ENCODE measurements around the gene PTGES3. TPM values are rescaled to one million over a fixed set of nuclear protein-coding genes. Genes with fewer than 3 reads are reported as not detected.
A peak's percentile ranks its signal among the peaks of the same experiment; 100 is the strongest.
"Not testable (repeated sequence)": the region's sequence is repeated elsewhere in the genome, so short reads cannot be mapped to it uniquely, and the experiment has no call there.

The PTGES3 gene
- total and polyA plus RNA-seq, 2 experiments from 2014 or later, result 82.2 to 210 TPM

GRCh38 chr12:56661979-56662638 lies 26.0 kb downstream of the PTGES3 start:
- Histone ChIP-seq H3K27me3 (no peaks in the 10 kb centered on the region), H3K27ac (no peak overlapping the region), H3K4me1 (ENCODE audit: low read depth) (peaks cover 6% of the 10 kb centered on the region), H3K4me3 (no peak overlapping the region), H3K9me3 (ENCODE audit: low read depth) (no peaks in the 10 kb centered on the region), H3K36me3 (peaks cover 39% of the 10 kb centered on the region)
- DNase-seq (ENCODE audit: low read depth in 1 of 2, low spot score in 1 of 2), result no peak
- TF ChIP-seq CTCF (IDR thresholded peaks at IDR 0.05; ENCODE audit: low read depth, low read length), result no peak

GRCh38 chr12:56661560-56661959 lies 26.5 kb downstream of the PTGES3 start:
- H3K9me3 ChIP-seq (ENCODE audit: low read depth), result no peaks in the 10 kb centered on the region
- H3K36me3 ChIP-seq, result peaks cover 33% of the 10 kb centered on the region
- TF ChIP-seq CTCF (IDR thresholded peaks at IDR 0.05; ENCODE audit: low read depth, low read length), result no peak
- peaks cover 6% of the 10 kb centered on the region for H3K4me1 ChIP-seq (ENCODE audit: low read depth)
- H3K4me3 ChIP-seq, result no peak overlapping the region
- no peak overlapping the region for H3K27ac ChIP-seq
- no peak for DNase-seq (ENCODE audit: low read depth in 1 of 2, low spot score in 1 of 2)
- no peaks in the 10 kb centered on the region for H3K27me3 ChIP-seq

GRCh38 chr12:56658921-56659320 lies 29.2 kb downstream of the PTGES3 start:
- peaks cover 11% of the 10 kb centered on the region for H3K36me3 ChIP-seq
- no peaks in the 10 kb centered on the region for H3K9me3 ChIP-seq (ENCODE audit: low read depth)
- no peaks in the 10 kb centered on the region for H3K27me3 ChIP-seq
- TF ChIP-seq CTCF (IDR thresholded peaks at IDR 0.05; ENCODE audit: low read depth, low read length), result no peak
- H3K27ac ChIP-seq, result peak overlapping the region; percentile 78
- DNase-seq (ENCODE audit: low read depth in 1 of 2, low spot score in 1 of 2), result no peak
- H3K4me3 ChIP-seq, result no peak overlapping the region
- H3K4me1 ChIP-seq (ENCODE audit: low read depth), result peaks cover 6% of the 10 kb centered on the region

GRCh38 chr12:56657416-56658379 lies 30.4 kb downstream of the PTGES3 start:
- no peak for DNase-seq (ENCODE audit: low read depth in 1 of 2, low spot score in 1 of 2)
- Histone ChIP-seq H3K27ac (no peak overlapping the region), H3K9me3 (ENCODE audit: low read depth) (no peaks in the 10 kb centered on the region), H3K4me1 (ENCODE audit: low read depth) (peaks cover 6% of the 10 kb centered on the region), H3K4me3 (no peak overlapping the region), H3K36me3 (no peaks in the 10 kb centered on the region), H3K27me3 (no peaks in the 10 kb centered on the region)
- no peak for TF ChIP-seq CTCF (IDR thresholded peaks at IDR 0.05; ENCODE audit: low read depth, low read length)

- not testable (repeated sequence) for H3K4me1 ChIP-seq (ENCODE audit: low read depth); H3K27me3 ChIP-seq; H3K36me3 ChIP-seq; H3K4me3 ChIP-seq; DNase-seq (ENCODE audit: low read depth in 1 of 2, low spot score in 1 of 2); H3K27ac ChIP-seq; H3K9me3 ChIP-seq (ENCODE audit: low read depth)
Measured at GRCh38 chr12:56653781-56654180, 34.3 kb downstream of the PTGES3 start.

- H3K9me3 ChIP-seq (ENCODE audit: low read depth); H3K27ac ChIP-seq; H3K4me3 ChIP-seq; DNase-seq (ENCODE audit: low read depth in 1 of 2, low spot score in 1 of 2); H3K27me3 ChIP-seq: not testable (repeated sequence)
- Histone ChIP-seq H3K4me1 (ENCODE audit: low read depth) (peaks cover 17% of the 10 kb centered on the region), H3K36me3 (peaks cover 17% of the 10 kb centered on the region)
Measured at GRCh38 chr12:56648023-56648422, 40.1 kb downstream of the PTGES3 start.

Measured in cardiac muscle cell (in vitro differentiated cells and primary cell).